Left hindlimb (tissue), 1 donor: ENCODE results near the gene DISP3.

Source experiments
- DNase-seq: peaks from one replicate; pipeline ENCODE4 v3.0.0-alpha.2; 2018

Gene DISP3

DNA sequence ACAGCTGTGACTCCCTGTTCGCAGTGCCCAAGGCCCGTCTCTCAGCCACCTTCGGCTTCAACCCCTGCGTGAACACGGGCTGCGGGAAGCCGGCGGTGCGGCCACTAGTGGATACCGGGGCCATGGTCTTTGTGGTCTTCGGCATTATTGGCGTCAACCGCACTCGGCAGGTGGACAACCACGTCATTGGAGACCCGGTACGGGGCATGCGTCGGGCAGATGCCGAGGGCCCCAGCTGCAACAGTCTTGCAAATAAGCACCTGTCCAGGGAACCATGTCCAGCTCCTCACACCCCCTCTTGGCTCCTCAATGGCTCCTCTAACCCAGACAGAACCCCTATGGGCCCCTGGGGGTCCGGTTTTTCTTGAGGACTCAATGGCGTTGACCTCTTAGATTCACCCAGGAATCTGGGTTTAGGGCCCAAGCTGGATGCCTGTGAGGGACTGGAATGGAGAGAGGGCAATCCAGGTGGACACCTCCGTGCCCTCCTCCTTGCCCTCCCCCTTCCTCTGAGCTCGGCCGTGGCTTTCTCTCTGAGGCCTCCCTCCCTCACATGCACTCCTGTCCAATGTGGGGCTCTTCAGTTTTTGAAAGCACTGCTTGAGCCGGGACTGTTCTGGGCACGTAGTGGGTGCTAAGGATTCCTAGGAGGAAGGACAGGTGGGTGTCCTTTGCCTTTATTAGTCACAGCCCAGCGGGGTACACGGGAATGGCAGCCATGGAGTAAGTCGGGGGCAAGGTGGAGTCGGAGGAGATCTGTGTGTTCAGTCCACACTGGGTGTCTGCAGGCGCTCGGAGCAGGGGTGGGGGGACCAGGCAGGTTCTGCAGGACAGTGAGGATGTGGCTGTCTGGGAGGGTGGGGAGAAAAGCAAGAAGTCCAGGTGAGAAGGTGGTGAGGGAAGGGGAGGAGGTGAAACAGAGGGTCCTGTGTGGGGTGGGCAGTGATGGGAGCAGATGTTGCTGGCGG lies 51.1 kb downstream of the DISP3 start:
- DNase-seq, result no peak

DNA sequence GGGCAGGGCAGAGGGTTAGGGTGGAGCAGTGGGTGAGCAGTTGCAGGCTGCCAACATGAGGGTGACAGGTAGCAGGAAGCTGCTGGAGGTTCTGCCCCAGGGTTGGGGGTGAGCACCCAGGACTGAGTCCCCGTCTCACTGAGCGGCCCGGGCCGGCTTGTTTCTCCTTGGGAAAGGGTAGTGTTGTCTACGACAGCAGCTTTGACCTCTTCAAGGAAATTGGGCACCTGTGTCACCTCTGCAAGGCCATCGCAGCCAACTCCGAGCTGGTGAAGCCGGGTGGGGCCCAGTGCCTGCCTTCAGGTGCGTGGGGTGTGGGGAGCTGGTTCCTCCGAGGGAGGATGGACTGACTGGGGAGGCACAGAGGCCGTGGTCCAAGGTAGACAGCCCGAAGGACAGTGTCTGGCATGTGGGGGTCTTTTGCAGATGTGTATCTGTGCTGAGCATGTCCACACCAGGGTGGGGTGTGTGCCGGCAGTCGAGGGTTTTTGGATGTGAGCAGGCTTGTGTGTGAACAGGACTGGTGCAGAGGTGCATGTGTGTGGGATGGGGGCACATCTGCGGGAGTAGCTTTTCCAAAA lies 51.9 kb downstream of the DISP3 start:
- no peak for DNase-seq

DNA sequence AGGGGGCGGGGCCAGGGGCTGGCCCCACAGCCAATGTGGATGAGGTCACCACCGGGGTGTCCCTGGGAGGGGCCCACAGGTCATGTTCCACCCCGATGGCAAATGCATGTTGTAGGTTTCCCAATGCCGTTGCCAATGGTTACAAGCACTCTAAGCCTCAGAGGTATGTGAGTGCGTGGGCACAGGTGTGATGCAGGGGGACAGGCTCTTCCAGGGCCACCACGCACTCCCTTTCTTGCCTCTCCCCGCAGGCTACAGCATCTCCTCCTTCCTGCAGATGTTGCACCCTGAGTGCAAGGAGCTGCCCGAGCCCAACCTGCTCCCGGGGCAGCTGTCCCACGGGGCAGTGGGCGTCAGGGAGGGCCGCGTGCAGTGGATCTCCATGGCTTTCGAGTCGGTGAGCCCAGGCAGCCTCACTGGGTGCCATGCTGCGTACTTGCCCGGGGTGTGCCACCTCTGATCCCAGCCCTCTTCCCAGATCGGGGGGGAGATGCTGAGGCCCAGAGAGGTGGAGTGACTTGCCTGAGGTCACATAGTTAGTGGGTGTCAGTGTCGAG lies 52.4 kb downstream of the DISP3 start:
- DNase-seq, result no peak

DNA sequence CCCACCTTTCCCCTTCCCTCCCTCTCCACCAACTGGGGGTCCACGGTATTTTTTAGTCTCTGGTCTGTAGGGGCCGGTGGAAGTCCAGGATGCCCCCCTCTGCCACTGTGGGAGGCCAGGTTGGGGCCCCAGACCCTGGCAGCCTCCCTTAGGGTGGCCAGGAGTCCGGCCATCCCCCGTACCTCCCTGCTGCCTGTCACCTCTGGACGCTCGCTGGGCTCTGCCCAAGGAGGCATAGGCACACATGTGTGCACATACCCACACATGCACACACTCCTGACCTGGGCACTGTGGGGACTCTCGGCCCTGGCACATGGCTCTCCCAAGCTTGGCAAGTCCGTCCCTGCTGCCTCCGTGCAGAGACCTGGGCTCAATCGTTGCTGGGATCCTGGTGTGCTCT lies 53.0 kb downstream of the DISP3 start:
- DNase-seq, result no peak

DNA sequence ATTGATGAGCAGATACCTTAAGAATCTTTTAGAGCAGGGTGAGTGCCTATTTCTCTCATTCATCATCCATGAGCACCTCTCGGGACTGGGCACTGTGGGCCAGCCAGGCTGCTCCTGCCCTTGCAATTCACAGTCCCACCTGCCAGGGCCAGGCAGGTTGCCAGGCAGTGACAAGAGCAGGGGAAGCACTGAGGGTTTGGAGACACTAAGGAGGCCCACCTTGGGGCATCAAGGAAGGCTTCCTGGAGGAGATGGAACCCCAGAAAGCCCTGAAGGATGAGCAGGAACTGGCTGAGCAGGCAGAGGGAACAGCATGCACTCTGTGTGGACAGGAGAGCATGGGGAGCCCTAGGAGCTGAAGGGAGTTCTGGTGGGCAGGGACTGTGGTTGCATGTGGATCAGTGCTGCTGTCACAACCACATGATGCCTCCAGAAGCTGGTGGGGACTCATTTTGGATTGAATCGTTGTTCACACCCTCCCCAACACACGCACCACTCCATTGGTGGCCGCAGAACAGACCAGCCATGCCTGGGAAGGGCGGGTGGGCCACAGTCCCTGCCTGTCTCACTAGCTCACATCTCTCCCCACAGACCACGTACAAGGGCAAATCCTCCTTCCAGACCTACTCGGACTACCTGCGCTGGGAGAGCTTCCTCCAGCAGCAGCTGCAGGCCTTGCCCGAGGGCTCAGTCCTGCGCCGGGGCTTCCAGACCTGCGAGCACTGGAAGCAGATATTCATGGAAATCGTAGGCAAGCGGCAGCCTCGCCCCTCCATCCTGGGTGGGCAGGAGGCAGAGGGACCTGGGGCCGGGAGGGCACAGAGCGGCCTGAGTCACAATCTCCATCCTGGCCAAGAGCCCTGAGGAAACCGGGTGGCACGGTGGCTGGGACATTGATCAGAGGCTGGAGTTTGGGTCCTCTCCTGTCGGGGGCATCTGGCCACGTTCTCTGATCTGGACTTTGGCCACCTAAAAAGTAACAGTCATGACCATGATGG lies 55.1 kb downstream of the DISP3 start:
- DNase-seq, result no peak

DNA sequence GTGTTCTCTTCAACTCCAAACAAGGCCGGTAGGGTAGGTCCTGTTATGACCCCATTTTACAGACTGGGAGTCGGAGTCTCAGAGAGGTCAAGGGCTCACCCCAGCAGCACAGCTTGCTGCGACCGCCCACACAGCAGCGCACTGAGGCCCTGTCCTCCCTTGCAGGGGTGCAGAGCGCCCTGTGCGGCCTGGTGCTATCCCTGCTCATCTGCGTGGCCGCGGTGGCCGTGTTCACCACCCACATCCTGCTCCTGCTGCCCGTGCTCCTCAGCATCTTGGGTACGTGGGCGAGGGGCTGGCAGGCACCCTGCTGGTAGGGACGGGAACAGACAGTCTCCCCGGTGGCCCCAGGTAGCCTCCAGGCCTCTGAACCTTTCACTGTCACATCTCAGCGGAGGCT lies 55.9 kb downstream of the DISP3 start:
- no peak for DNase-seq

DNA sequence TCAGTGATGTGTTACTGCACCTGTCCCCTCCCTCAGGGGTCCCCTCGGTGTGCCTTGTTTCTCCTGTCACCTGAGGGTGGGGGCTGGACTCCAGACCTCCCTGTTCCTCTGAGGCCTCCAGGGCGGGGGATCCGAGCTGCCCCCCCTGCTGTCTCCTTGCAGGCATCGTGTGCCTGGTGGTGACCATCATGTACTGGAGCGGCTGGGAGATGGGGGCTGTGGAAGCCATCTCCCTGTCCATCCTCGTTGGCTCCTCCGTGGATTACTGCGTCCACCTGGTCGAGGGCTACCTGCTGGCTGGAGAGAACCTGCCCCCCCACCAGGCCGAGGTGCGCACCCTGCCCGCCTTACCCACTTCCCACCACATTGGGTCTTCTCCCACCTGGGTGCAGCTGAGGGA lies 56.4 kb downstream of the DISP3 start:
- no peak for DNase-seq

DNA sequence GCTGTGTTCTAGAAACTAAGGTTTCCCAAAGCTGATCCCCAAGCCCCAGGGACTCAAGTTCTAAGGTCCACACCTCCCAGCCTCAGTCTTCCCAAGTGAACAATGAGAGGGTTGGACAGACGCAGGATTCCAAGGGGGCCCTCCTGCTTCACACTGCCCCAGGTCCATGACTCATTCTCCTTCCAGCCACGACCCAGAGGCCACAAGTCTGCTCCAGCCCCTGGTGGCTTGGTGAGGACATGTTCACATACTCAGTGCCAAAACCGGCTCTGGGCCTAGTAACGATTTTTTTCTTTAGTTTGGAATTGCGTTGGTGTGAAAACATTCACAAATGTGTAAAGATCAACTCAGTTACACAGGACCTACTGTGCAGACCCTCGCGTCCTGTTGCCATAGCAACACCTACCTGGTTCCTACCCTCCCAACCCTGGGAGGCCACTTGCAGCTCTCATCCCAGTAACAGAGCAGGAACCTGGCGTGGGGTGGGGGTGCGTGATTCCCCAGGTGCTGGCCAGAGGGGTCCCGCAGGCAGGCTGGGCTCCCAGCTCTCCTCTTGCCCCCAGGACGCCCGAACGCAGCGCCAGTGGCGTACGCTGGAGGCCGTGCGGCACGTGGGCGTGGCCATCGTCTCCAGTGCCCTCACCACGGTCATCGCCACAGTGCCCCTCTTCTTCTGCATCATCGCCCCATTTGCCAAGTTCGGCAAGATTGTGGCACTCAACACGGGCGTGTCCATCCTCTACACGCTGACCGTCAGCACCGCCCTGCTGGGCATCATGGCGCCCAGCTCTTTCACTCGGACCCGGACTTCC lies 57.0 kb downstream of the DISP3 start:
- DNase-seq, result no peak

DNA sequence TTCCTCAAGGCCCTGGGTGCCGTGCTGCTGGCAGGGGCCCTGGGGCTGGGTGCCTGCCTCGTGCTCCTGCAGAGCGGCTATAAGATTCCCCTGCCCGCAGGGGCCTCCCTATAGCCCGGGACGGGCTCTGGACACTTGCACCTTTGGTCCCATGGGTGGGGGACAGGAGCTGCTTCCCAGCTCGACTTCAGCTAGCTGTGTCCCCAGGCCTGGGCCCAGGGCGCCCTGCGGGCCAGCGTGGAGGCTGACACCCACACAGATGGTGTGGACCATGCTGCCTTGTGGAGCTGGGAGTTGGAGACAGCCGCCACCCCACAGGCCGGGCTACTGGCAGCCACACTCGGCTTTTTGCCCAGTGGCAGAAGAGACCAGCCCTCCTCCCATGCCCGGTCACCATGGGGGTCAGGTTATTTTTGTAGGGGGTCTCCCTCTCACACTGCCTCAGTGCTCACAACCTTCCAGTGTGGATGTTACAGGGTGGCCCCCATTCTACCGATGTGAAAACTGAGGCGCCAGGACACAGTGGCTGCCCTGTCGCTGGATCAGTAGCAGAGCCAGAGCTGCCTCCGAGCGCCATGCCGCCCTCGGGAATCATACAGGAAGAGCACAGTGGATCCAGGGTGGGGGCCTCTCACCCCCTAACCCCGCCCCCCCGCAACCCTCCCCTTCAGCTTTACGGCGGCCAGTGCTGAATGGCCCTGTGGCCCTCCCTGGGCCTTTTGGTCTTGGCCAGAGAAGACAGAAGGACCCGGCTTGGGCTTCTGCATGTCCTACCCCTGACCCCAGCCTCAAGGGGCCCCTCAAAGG lies 57.8 kb downstream of the DISP3 start:
- no peak for DNase-seq

DNA sequence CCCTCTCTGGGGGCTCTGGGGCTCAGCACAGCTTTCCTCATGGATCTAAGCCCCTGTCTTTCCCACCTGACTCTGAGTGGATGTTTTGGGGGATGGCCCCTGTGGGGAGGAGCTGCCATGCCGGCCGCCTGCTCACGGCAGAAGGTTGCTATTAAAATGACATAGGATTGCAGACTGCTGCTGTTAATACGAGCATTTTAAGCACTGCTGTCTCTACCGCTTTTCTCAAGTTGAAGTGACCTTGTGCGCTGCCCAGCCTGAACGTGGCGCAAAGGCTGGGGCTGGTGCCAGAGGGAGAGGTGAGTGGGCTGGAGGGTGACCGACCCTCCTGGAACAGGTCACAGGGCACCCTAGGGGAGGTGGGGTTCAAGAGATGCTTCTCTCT lies 58.4 kb downstream of the DISP3 start:
- no peak for DNase-seq

DNA sequence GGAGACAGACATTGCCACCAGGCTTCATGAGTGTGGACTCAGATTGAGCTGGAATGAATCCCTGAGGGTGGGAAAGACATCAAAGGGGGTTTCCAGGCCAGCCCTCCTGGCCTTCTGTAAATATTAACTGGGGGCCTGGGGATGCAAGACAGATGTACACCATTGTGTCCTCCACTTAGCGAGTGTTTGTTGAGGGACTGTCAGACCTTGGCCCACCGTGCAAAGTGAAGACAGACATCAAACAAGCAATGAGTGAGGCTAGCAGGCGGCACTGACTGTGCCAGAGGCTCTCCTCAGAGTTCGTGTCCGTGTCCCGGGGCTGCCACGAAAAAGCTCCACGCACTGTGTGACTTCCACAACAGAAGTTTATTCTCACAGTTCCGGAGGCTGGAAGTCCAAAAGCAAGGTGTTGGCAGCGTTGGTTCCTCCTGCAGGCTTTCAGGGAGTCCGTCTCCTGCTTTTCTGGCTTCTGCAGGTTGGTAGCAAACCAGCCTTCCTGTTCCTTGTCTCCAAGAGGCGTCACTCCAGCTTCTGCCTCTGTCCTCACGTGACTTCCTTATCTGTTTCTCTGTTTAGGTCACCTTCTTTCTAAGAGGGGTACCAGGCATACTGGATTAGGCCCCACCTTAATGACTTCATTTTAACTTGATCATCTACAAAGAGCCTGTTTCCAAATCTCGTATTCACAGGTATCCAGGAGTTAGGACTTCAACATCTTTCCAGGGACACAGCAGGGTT lies 59.1 kb downstream of the DISP3 start:
- no peak for DNase-seq

DNA sequence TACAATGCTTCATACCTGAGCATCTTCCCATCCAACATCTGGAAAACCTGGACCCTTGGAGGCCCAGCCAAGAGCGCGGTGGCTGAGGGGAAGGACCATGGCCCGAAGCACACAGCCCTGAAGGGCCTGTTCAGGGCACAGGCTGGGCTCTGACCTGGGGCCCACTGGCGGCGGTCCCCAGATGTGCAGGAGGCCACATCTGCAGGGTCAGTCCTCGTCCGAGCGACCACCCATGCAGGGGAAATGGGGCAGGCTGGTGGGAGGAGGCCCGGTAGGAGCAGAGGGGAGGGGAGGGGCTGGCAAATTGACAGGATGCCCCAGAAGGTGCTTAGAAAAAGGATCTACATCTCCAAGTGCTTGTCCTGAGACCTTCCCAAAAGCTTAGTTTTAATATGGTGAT lies 59.9 kb downstream of the DISP3 start:
- DNase-seq, result no peak

DNA sequence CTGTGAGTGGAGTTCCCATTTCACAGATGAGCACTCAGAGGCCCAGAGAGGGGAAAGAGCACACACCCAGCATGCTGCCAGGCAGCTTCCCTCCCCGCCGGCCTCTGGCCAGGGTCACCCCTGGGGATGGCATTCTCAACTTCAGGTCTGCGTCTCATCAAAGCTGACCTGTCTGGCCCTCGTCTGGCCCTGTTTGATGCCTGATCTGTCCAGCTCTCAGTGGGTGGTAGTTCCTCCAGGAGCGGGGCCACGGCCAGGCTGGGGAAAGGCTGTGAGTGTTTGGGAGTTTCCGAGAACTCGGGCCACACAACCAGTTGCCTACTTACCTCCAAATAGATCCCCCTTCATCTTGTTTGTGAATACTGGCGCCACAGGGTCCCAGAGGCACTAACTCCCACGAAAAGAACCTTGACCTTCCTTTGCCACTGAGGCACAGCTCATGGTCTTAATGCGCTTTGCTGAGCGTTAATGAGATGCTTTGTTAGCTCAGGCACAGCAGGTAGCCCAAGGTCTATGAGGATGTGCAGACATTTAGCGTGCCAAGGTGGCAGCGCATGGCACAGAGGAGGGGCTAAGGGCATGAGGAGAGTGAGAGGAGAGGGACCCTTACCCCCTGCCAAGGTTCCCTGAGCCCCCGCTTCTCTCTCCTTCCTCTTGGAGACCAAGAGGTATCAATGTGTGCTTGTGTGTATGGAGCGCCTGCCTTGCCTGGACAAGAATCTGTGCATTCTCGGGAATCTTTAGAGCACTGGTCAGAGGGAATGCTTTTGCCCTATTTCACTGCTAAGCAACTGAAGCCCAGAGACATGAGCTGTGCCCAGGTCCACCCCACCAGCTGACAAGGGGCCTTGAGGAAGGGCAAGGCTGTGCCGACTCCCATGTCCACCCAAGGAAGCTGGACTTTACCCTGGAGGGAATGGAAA lies 61.2 kb downstream of the DISP3 start:
- DNase-seq, result no peak

DNA sequence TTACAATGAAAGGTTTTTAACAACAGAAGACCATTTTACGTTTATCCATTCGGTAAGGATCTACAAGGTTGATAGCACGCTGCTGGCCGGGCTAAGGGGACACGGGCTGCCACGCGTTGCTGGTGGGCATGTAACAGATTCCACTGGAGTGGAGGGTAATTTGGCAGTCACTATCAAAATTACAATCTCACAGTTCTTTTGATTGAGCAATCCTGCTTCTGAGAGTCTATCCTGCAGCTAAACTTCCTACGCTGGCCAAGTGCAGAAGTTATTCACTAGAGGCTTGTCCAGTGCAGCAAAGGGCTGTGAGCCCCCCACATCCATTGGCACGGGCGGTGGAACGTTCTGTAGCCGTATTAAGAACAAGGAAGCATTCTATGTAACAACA lies 61.8 kb downstream of the DISP3 start:
- DNase-seq, result no peak

DNA sequence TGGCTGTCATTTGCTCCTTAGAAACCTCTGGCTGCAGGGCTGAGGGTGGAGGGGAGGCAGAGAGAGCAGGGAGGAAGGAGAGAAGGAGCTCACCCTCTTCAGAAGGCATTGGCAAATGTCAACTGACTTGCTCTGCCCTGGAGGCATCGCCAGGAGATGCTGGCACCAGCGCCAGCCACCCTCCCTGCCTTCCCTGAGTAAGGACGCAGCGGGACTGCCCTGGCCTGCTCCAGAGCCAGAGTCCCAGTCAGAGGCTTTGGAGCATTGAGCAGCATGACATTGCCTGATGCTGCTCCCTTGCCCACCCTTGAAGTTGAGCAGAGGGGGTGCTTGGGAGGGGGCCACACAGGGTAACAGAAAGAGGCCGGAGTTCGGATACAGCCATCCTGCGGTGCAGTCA lies 62.3 kb downstream of the DISP3 start:
- DNase-seq, result no peak

DNA sequence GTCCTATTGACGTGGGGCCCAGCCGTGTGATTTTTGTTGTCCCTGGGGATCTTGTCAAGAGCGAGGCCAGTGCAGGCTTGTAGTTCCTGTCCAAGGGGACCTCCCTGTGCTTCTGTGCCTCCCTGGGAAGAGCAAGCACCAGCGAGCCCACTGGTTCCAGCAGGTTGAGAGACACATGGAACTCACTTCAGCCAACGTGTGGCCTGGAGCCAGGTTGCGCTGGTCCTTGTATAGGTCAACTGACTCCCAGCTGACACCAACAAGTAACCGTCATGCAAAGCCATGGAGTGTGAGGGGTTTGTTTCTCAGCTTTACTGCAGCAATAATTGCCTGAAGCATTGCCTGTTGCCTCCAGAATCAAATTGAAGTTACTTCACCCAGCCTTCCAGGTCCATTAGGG lies 63.0 kb downstream of the DISP3 start:
- no peak for DNase-seq

DNA sequence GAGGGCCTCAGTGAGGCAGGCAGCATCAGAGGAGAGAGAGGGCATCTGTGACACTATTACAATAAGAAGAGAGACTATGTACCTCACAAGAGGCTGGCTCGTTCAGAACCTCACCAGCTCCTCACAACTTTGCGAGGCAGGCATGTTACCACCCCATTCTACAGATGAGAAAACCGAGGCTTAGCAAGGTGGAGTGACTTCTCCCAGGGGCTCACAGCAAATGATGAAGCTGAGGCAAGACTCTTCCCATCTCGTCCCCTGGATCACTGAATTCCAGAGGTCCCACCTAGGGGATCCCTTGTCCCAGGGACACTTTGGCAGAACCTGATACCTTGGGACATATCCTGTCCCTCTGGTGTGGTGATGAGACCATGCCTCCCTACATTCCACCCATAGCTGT lies 64.4 kb downstream of the DISP3 start:
- no peak for DNase-seq

DNA sequence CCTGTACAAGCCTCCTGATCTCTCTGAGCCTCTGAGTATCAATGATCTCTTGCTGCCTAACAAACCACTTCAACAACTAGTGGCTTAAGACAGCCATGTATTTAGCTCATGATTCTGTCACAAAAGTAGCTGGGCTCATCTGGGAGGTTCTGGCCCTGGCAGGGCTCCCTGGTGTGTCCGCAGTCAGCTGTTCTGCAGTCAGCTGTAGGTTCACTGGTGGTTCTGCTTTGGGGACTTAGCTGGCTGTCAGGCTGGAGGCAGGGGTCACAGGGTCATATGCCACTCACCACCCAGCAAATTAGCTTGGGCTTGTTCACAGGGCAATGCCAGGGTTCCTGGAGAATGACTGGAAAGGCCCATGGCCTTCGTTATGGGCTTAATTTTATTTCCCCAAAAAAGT lies 64.8 kb downstream of the DISP3 start:
- no peak for DNase-seq

DNA sequence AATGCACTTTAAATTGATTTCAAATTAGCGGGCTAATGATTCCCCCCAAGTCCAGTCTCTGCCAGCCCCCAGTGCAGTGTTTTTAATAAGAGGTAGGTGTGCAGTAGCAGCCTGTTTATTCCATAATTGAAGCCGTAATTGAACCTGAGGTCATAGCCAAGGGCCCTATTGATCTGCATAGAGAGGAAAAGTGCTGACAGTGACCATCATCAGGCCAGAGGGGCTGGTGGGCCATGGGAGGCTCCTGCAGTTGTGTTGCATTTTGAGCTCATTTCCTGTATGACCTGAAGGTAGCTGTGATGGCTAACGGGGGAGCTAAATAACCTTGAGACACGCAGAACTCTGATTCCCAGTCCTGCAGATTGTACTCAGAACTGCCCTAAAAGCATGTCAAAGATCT lies 67.5 kb downstream of the DISP3 start:
- no peak for DNase-seq
